Measurements from ENCODE around the gene CISD3.

CISD3 gene

DNA sequence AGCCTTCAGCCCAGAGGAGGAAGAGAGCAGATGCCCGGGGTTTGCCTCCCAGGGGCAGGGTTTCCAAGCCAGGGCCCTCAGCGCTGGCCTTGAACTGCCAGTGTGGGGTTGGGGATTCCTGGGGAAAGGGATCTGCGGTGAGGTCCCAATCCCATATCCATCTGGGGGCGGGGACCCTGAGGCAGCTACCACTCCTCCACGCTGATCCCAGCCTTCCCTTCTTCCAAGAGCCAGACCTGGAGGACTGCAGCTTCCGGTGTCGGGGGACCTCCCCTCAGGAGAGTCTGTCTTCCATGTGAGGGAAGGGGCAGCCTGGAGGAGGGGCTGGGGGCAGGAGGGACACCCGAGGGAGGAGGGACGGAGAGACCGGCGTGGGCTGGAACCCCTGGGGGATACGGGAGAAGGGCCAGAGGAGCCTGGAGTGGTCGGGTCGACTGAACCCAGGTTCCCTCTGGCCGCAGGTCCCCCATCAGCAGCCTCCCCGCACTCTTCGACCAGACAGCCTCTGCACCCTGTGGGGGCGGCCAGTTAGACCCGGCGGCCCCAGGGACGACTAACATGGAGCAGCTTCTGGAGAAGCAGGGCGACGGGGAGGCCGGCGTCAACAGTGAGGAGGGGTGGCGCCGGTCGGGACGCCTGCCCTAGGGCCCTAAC, 10.7 kb upstream of the CISD3 start:
- no peak for TF ChIP-seq SIN3A (IDR thresholded peaks at IDR 0.05; ENCODE audit: borderline replicate concordance, insufficient read depth, low read length)
- no peak for TF ChIP-seq FOXP2 (optimal IDR thresholded peaks at IDR 0.05; ENCODE audit: borderline replicate concordance, extremely low read depth, extremely low read length, insufficient read depth)
- TF ChIP-seq, protein P1, sequence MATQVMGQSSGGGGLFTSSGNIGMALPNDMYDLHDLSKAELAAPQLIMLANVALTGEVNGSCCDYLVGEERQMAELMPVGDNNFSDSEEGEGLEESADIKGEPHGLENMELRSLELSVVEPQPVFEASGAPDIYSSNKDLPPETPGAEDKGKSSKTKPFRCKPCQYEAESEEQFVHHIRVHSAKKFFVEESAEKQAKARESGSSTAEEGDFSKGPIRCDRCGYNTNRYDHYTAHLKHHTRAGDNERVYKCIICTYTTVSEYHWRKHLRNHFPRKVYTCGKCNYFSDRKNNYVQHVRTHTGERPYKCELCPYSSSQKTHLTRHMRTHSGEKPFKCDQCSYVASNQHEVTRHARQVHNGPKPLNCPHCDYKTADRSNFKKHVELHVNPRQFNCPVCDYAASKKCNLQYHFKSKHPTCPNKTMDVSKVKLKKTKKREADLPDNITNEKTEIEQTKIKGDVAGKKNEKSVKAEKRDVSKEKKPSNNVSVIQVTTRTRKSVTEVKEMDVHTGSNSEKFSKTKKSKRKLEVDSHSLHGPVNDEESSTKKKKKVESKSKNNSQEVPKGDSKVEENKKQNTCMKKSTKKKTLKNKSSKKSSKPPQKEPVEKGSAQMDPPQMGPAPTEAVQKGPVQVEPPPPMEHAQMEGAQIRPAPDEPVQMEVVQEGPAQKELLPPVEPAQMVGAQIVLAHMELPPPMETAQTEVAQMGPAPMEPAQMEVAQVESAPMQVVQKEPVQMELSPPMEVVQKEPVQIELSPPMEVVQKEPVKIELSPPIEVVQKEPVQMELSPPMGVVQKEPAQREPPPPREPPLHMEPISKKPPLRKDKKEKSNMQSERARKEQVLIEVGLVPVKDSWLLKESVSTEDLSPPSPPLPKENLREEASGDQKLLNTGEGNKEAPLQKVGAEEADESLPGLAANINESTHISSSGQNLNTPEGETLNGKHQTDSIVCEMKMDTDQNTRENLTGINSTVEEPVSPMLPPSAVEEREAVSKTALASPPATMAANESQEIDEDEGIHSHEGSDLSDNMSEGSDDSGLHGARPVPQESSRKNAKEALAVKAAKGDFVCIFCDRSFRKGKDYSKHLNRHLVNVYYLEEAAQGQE (IDR thresholded peaks at IDR 0.05; ENCODE audit: insufficient read depth in 1 of 2, low read depth in 2 of 2, low read length in 2 of 2): no peak
- no peak; the same call in 1 of the 2 replicates for TF ChIP-seq POLR2AphosphoS5 (IDR thresholded peaks at IDR 0.05; ENCODE audit: low read depth, low read length)
- TF ChIP-seq TAF1 (IDR thresholded peaks at IDR 0.05; ENCODE audit: borderline replicate concordance, insufficient read depth, low read length): no peak

- TF ChIP-seq SIN3A (IDR thresholded peaks at IDR 0.05; ENCODE audit: borderline replicate concordance, insufficient read depth, low read length) (no peak), POLR2AphosphoS5 (IDR thresholded peaks at IDR 0.05; ENCODE audit: low read depth, low read length) (no peak), FOXP2 (optimal IDR thresholded peaks at IDR 0.05; ENCODE audit: borderline replicate concordance, extremely low read depth, extremely low read length, insufficient read depth) (no peak), TAF1 (IDR thresholded peaks at IDR 0.05; ENCODE audit: borderline replicate concordance, insufficient read depth, low read length) (no peak)
- TF ChIP-seq, protein P1 (IDR thresholded peaks at IDR 0.05; ENCODE audit: insufficient read depth in 1 of 2, low read depth in 2 of 2, low read length in 2 of 2): no peak
Observed at GRCh38 chr17:38719943-38720641, 10.0 kb upstream of the CISD3 start.

GRCh38 chr17:38720941-38721340, 9.2 kb upstream of the CISD3 start:
- no peak for TF ChIP-seq SIN3A (IDR thresholded peaks at IDR 0.05; ENCODE audit: borderline replicate concordance, insufficient read depth, low read length)
- TF ChIP-seq TAF1 (IDR thresholded peaks at IDR 0.05; ENCODE audit: borderline replicate concordance, insufficient read depth, low read length): no peak
- no peak for TF ChIP-seq FOXP2 (optimal IDR thresholded peaks at IDR 0.05; ENCODE audit: borderline replicate concordance, extremely low read depth, extremely low read length, insufficient read depth)
- TF ChIP-seq, protein P1 (IDR thresholded peaks at IDR 0.05; ENCODE audit: insufficient read depth in 1 of 2, low read depth in 2 of 2, low read length in 2 of 2): no peak

GRCh38 chr17:38721802-38722201, 8.3 kb upstream of the CISD3 start:
- TF ChIP-seq FOXP2 (optimal IDR thresholded peaks at IDR 0.05; ENCODE audit: borderline replicate concordance, extremely low read depth, extremely low read length, insufficient read depth): no peak
- no peak for TF ChIP-seq POLR2AphosphoS5 (IDR thresholded peaks at IDR 0.05; ENCODE audit: low read depth, low read length)
- TF ChIP-seq SIN3A (IDR thresholded peaks at IDR 0.05; ENCODE audit: borderline replicate concordance, insufficient read depth, low read length): no peak
- TF ChIP-seq, protein P1 (IDR thresholded peaks at IDR 0.05; ENCODE audit: insufficient read depth in 1 of 2, low read depth in 2 of 2, low read length in 2 of 2): no peak
- no peak for TF ChIP-seq TAF1 (IDR thresholded peaks at IDR 0.05; ENCODE audit: borderline replicate concordance, insufficient read depth, low read length)
